Femur (tissue), 1 donor: ENCODE results near the gene SLC1A5.
"Not testable (repeated sequence)": the region's sequence is repeated elsewhere in the genome, so short reads cannot be mapped to it uniquely, and the experiment has no call there.

ENCODE experiments used
- DNase-seq: peaks from one replicate; pipeline ENCODE4 v3.0.0-alpha.2; 2017

The SLC1A5 gene

DNA sequence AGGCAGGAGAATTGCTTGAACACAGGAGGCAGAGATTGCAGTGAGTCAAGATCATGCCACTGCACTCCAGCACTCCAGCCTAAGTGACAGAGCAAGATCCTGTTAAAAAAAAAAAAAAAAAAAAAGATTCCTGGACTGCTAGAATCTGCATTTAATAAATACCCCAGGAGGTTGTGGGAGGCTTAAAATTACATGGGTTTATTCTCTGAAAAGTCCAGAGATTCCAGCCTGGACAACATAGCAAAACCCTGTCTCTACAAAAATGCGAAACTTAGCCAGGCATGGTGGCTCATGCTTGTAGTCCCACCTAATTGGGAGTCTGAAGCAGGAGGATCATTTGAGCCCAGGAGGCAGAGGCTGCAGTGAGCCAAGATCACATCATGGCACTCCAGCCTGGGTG is 9.5 kb upstream of the SLC1A5 start:
- no peak for DNase-seq

GRCh38 chr19:46791944-46792343 is 3.5 kb upstream of the SLC1A5 start:
- no peak for DNase-seq

- DNase-seq, result no peak
Observed at GRCh38 chr19:46789371-46789770, 977 bp upstream of the SLC1A5 start.

DNA sequence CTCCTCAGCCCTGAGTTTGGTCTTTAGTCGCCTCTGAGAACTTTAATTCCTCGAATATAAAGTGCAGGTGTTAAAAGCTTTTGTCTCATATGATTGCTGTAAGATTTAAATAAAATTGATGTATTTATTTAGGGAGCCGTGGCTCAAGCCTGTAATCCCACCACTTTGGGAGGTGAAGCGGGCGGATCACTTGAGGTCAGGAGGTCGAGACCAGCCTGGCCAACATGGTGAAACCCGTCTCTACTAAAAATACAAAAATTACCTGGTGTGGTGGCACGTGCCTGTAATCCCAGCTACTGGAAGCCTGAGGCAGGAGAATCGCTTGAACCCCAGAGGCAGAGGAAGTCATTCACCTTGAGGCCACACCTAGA is 559 bp upstream of the SLC1A5 start:
- DNase-seq, result no peak

DNA sequence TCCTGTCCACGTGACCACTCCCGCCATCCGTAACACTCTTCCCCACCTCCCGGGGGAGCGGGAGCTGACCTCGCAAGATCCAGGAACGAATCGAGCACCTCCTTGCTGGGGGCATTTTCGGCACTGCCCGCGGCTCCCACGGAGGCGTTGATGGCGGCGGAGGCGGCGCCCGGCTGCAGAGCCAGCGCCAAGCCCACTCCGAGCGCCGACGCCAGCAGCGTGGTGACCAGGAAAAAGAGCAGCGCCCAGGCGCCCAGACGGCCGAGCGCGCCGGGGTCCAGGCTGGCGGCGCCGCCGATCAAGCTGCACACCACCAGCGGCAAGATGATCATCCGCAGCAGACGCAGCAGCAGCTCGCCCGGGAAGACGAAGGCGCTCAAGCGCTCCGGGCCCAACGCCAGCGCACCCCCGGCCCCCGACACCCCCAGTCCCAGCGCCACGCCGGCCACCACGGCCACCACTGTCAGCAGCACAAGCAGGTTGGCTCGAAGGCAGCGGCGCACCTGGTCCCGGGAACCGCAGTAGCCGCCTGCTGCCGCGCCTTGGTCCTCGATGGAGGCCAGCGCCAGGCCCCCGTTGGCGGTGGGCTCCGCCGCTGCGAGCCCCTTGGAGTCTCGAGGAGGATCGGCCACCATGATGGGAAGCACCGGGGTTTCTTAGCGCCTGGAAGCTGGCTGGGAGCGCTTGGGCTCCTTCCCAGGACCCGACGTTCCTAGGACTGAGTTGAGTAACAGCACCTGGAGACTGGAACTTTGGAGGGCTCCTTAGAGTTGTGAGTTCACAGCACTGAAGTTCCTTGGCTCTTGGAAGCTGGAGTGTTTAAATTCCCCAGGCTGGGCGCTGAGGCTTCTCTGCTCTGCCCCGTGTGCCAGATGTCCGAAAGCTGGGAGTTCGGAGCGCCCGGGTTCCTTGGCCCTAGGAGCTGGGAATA is 798 bp downstream of the SLC1A5 start:
- DNase-seq, result peak; percentile 71

GRCh38 chr19:46787040-46787330 is 1.4 kb downstream of the SLC1A5 start:
- no peak for DNase-seq

GRCh38 chr19:46786236-46787039 is 2.0 kb downstream of the SLC1A5 start:
- DNase-seq, result peak; percentile 89

- no peak for DNase-seq
Observed at GRCh38 chr19:46785980-46786235, 2.5 kb downstream of the SLC1A5 start.

DNA sequence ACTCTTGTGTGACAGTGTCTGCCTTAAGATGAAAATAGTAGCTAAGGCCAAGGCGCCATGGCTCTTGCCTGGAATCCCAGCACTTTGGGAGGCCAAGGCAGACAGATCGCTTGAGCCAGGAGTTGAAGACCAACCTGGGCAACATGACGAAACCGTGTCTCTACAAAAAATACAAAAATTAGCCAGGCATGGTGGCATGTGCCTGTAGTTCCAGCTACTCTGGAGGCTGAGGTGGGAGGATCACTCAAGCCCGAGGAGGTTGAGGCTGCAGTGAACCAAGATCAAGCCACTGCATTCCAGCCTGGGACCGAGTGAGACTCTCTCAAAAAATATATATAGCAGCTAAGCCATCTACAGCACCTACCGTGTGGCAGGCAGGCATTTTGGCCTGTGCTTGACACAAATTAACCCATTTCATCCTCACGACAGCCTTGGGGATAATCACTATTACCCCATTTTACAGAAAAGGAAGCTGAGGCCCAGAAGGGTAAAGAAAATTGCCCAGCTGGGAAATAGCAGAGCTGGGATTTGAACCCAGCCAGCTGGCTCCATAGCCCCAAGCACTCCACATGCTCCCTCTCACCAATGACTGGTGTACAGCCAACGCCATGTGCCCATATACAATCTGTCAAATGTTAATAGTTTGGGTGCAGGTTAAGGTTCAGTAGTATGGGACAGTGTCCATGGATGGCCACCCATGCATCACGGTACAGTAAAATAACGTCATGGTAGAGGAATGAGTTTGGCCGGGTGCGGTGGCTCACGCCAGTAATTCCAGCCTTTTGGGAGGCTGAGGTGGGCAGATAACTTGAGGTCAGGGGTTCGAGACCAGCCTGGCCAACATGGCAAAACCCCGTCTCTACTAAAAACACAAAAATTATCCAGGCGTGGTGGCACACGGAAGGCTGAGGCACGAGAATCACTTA is 3.1 kb downstream of the SLC1A5 start:
- DNase-seq, result no peak

DNA sequence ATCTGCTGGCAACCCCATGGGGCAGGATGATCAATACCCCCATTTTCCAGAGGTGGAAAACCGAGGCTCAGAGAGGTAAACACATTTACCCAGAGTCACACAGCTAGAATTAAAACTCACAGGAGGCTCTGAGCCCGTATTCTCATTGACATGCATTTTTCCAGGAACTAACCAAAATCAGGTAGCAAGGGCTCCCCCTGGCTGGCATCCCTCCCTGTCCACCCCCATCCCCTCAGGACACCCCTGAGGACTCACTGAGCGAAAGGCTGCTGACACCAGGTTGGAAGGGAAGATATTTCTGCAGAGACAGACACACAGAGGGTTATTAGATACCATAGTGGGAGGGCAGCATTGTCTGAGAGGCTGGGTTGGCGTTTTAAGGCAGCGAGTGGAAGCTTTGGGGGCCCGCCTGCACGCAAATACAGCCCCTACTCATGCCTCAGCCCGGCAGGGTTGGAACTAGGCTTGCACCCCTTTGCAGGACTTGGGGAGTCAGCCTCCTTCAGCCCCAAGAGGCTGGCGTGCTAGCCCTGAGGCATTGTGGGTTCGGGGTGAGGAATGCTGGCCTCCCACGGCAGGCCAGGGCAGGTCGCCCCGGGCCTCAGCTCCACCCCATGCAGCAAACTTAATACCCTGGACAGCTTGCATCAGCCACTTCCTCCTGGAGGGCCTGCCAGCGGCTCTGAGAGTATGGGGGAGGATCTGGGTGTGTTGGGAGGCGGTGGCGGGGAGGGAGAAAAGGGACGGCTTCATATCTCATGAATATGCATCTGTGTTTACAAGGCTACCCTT is 3.9 kb downstream of the SLC1A5 start:
- peak; percentile 87 for DNase-seq

- no peak for DNase-seq
Observed at GRCh38 chr19:46783670-46784069, 4.7 kb downstream of the SLC1A5 start.

GRCh38 chr19:46782355-46783019 is 5.9 kb downstream of the SLC1A5 start:
- DNase-seq, result no peak

DNA sequence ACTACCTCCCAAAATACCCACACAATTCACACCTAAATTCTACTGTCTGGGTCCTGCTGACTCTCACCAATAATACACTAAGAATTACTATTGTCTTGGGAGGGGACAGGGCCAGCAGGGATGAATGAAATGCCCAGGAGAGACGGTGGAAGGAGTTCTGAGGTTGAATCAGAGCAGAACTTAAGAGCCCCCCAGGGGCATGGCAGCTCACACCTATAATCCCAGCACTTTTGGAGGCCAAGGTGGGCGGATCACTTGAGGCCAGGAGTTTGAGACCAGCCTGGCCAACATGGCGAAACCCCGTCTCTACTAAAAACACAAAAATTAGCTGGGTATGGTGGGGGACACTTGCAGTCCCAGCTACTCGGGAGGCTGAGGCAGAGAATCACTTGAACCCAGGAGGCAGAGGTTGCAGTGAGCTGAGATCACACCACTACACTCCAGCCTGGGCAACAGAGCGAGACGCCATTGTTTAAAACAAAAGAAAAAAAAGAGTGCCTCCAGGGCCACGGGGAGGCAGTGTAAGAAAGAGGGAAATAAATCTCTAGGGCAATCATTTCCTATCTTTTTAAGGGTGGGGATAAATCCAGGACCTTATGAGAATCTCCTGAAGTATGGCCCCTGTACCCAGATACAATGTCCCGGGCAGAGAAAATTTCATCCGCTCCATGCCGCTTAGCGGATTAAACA is 10.3 kb downstream of the SLC1A5 start:
- not testable (repeated sequence) for DNase-seq

GRCh38 chr19:46776927-46777911 is 11.2 kb downstream of the SLC1A5 start:
- no peak for DNase-seq

GRCh38 chr19:46775642-46776258 is 12.6 kb downstream of the SLC1A5 start:
- DNase-seq, result no peak

GRCh38 chr19:46773018-46773399 is 15.4 kb downstream of the SLC1A5 start:
- DNase-seq, result no peak

- no peak for DNase-seq
Observed at GRCh38 chr19:46772170-46773017, 16.0 kb downstream of the SLC1A5 start.

DNA sequence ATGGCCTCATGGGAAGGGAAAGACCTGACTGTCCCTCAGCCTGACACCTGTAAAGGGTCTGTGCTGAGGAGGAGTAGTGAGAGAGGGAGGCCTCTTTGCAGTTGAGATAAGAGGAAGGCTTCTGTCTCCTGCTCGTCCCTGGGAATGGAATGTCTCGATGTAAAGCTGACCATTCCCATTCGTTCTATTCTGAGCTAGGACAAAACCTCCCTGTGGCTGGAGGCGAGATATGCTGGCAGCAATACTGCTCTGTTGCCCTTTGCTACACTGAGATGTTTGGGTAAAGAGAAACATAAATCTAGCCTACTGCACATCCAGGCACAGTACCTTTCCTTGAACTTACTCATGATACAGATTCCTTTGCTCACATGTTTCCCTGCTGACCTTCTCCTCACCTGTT is 19.6 kb downstream of the SLC1A5 start:
- DNase-seq, result not testable (repeated sequence)
